ENCODE measurements around the gene PELI1. TPM values are rescaled to one million over a fixed set of nuclear protein-coding genes. Genes with fewer than 3 reads are reported as not detected.

PELI1 gene
- total RNA-seq, 1 donor from 2014 or later = 58.2 TPM

DNA sequence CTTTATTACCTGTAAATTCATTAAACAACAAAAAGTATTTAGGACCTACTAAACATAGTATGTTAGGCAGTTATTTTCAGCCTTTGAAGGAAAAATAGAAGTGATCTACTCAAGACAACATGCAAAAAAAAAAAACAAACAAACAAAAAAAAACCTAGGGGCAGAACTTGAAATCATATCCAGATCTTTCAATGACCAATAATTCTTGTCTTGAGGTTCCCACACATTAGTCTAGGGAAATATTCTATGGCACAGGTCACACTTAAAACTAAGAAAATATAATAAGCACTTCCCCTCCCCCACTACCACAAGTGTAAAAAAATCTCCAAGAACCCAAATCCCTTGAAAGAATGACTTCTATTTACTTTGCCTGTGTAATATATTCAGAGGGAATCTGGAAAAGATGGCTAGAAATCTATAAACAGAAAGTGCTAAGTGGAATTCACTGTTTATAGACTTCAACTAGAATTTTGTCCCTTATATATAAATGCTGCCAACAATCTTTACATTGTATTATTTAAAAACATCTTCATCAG lies 3.5 kb downstream of the PELI1 start:
- Mint-ChIP-seq H3K4me3 (peak overlapping the region; percentile 37), H3K4me1 (ENCODE audit: unreplicated experiment) (peaks cover 53% of the 10 kb centered on the region), H3K36me3 (peaks cover 14% of the 10 kb centered on the region), H3K27ac (no peak overlapping the region), H3K27me3 (no peaks in the 10 kb centered on the region), H3K9me3 (no peaks in the 10 kb centered on the region)
- TF ChIP-seq, protein P1, sequence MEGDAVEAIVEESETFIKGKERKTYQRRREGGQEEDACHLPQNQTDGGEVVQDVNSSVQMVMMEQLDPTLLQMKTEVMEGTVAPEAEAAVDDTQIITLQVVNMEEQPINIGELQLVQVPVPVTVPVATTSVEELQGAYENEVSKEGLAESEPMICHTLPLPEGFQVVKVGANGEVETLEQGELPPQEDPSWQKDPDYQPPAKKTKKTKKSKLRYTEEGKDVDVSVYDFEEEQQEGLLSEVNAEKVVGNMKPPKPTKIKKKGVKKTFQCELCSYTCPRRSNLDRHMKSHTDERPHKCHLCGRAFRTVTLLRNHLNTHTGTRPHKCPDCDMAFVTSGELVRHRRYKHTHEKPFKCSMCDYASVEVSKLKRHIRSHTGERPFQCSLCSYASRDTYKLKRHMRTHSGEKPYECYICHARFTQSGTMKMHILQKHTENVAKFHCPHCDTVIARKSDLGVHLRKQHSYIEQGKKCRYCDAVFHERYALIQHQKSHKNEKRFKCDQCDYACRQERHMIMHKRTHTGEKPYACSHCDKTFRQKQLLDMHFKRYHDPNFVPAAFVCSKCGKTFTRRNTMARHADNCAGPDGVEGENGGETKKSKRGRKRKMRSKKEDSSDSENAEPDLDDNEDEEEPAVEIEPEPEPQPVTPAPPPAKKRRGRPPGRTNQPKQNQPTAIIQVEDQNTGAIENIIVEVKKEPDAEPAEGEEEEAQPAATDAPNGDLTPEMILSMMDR (conservative IDR thresholded peaks at IDR 0.05) = no peak
- DNase-seq (ENCODE audit: extremely low spot score, unreplicated experiment) = no peak

DNA sequence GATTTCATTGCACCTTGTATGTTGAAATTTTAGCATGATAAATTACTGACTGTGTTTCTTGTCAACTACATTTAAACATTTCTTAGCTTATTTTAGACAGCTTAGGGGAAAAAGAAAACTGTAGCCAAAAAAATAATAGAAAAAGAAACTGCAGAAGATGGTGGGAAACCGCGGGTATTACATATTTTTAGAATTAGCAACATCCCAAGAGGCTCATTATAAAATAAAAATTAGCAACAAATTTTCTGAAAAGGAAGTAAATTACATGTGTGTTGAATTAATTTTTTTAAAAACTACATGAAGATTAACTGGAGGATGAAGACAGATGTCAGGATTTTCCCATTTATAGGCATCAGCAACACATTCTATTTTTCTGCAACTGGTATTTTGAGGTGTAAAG lies 4.3 kb downstream of the PELI1 start:
- Mint-ChIP-seq H3K4me1 (ENCODE audit: unreplicated experiment) (peaks cover 58% of the 10 kb centered on the region), H3K27me3 (no peaks in the 10 kb centered on the region), H3K27ac (no peak overlapping the region), H3K9me3 (no peaks in the 10 kb centered on the region), H3K4me3 (no peak overlapping the region), H3K36me3 (peaks cover 19% of the 10 kb centered on the region)
- TF ChIP-seq, protein P1 (conservative IDR thresholded peaks at IDR 0.05) = no peak
- DNase-seq (ENCODE audit: extremely low spot score, unreplicated experiment) = no peak

DNA sequence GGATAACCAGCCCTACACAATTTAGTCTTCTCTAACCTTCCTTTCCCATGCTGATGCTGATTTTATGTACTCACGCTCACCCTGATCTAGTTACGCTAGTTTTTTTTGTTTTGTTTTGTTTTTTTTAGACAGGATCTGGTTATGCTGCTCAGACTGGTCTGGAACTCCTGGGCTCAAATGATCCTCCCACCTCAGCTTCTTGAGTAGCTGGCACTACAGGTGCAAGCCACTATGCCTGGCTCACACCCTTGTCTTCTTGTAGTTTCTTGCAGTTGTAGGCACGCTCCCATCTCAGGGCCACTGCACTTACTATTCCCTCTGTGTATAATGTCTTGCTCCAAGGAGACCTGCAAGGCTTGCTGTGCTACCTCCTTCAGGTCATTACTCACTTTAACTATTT lies 6.2 kb downstream of the PELI1 start:
- H3K9me3 Mint-ChIP-seq = no peaks in the 10 kb centered on the region
- peak overlapping the region; percentile 78 for H3K4me3 Mint-ChIP-seq
- peaks cover 61% of the 10 kb centered on the region for H3K4me1 Mint-ChIP-seq (ENCODE audit: unreplicated experiment)
- no peaks in the 10 kb centered on the region for H3K27me3 Mint-ChIP-seq
- peak overlapping the region; percentile 91 for H3K27ac Mint-ChIP-seq
- no peak for DNase-seq (ENCODE audit: extremely low spot score, unreplicated experiment)
- peaks cover 25% of the 10 kb centered on the region for H3K36me3 Mint-ChIP-seq
- TF ChIP-seq, protein P1 (conservative IDR thresholded peaks at IDR 0.05) = no peak

DNA sequence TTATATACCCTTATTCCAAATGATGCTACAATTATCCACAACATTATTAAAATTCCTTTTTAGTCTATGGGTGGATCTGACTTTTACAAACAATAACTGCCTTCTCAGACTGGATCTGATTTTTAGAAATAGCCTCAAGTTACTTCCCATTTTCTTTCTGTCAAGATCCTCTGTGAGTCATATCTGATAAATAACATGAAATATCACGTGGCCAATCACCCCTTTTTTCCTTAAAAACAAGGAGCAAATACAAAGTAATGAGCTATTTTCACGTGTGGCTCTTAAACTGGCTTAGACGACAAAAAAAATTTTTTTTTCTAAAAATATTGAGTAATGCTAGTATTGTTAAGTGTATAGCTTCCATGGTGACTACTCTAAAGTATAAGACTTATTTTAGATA lies 6.7 kb downstream of the PELI1 start:
- Mint-ChIP-seq H3K36me3 (peaks cover 27% of the 10 kb centered on the region), H3K27me3 (no peaks in the 10 kb centered on the region), H3K4me3 (peak overlapping the region; percentile 18), H3K9me3 (no peaks in the 10 kb centered on the region), H3K27ac (peak overlapping the region; percentile 91), H3K4me1 (ENCODE audit: unreplicated experiment) (peaks cover 64% of the 10 kb centered on the region)
- DNase-seq (ENCODE audit: extremely low spot score, unreplicated experiment) = no peak
- TF ChIP-seq, protein P1 (conservative IDR thresholded peaks at IDR 0.05) = no peak

DNA sequence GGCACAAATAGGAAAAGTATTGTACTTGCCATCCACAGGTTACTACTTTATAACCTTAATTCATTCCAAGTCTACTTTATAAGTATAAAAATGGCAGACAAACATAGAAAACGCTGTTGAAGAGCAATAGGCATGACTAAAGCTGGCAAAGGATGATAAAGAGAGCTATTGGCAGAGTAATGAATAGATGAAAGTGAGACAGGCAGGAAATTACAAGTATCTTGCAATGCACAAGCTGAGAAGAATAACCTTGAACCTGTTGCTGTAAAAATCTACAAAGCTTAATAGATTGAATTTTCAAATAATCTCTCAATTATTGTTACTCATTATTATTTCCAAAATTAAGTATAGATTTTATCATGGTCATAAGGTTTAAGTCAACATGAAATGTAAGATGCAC lies 8.8 kb downstream of the PELI1 start:
- Mint-ChIP-seq H3K4me1 (ENCODE audit: unreplicated experiment) (peaks cover 49% of the 10 kb centered on the region), H3K36me3 (peaks cover 27% of the 10 kb centered on the region), H3K27me3 (no peaks in the 10 kb centered on the region), H3K27ac (peak overlapping the region; percentile 53), H3K4me3 (peak overlapping the region; percentile 9), H3K9me3 (no peaks in the 10 kb centered on the region)
- DNase-seq (ENCODE audit: extremely low spot score, unreplicated experiment) = no peak
- TF ChIP-seq, protein P1 (conservative IDR thresholded peaks at IDR 0.05) = no peak

DNA sequence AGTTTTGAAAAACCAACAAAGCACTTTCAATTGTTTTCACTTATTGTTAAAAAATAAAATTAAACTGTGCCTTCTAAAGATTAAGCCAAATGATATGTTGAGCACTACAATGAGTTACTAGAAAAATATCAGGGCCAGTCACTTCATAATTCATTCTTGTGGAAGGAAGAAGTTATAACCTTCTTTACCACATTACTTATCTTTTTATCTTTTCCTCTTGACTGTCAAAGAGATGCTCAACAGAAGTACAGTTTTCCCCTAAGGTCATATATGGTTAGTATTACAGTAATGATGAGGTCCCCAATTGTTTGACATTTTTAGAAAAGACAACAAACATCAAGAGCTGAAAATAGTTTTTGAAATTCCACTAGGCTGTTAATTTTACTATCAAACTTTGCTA lies 9.4 kb downstream of the PELI1 start:
- peaks cover 27% of the 10 kb centered on the region for H3K36me3 Mint-ChIP-seq
- H3K4me3 Mint-ChIP-seq = peak overlapping the region; percentile 9
- peak overlapping the region; percentile 53 for H3K27ac Mint-ChIP-seq
- TF ChIP-seq, protein P1 (conservative IDR thresholded peaks at IDR 0.05) = no peak
- H3K27me3 Mint-ChIP-seq = no peaks in the 10 kb centered on the region
- peaks cover 45% of the 10 kb centered on the region for H3K4me1 Mint-ChIP-seq (ENCODE audit: unreplicated experiment)
- H3K9me3 Mint-ChIP-seq = no peaks in the 10 kb centered on the region
- no peak for DNase-seq (ENCODE audit: extremely low spot score, unreplicated experiment)

All from type B pancreatic cell (in vitro differentiated cells).